NK-92 (cell line): ENCODE data around the gene MAP2K2.
"Not testable (repeated sequence)": the region's sequence is repeated elsewhere in the genome, so short reads cannot be mapped to it uniquely, and the experiment has no call there.

Experiments used
- DNase-seq: peaks from one replicate; lab custom pipeline; 2025; ENCODE audit not compliant: unreplicated experiment; lab: John Stamatoyannopoulos, UW

Gene MAP2K2

DNA sequence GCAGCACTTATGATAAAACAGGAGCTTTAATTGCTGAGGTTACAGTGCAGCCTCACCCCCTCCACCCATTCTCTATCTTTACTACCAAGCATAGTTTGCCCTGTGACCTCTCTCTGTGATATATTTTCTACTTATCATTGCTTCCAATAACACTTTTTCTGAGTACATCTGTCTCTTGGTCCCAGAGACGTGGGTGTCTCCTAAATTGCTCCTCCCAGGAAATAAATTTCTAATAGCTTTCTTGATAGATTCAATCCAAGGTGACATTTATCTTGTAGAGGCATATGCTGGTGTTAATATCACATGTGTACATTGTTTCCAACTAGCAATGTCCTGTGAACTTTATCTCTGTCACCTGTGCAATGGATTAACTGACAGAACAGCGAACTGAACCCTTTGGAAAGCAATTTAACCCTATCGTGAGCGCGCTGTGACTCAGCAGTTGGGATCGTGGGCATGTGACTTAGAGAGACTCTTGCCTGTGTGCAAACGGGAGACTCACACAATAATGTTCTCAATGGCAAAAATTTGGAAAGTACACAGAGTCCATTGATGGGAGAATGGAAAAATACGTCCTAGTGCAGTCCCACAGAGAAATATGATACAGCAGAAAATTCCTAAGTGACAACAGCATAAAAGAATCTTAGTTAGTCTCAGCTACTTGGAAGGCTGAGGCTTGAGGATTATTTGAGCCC lies 7.0 kb upstream of the MAP2K2 start:
- DNase-seq = no peak

DNA sequence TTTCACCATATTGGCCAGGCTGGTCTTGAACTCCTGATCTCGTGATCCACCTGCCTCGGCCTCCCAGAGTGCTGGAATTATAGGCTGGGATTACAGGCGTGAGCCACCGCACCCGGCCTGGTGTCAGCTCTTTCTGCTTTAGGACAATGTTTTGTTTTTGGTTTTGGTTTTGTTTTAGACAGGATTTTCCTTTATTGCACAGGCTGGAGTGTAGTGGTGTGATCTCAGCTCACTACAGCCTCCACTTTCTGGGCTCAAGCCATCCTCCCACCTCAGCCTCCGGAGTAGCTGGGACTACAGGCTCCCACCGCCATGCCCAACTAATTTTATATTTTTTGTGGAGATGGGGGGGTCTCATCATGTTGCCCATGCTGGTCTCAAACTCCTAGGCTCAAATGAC lies 5.1 kb upstream of the MAP2K2 start:
- DNase-seq = not testable (repeated sequence)

DNA sequence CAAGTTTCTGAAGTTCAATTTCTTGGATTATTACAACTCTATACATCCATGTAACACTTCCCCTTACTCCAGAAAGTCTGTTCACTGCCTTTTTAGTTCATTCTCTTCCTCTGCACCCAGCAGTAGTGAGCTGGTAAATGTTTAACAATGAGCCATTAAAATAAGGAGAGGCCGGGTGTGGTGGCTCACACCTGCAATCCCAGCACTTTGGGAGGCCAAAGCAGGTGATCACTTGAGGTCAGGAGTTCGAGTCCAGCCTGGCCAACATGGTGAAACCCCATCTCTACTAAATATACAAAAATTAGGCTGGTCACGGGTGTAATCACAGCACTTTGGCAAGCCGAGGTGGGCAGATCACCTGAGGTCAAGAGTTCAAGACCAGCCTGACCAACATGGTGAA lies 3.4 kb upstream of the MAP2K2 start:
- not testable (repeated sequence) for DNase-seq

DNA sequence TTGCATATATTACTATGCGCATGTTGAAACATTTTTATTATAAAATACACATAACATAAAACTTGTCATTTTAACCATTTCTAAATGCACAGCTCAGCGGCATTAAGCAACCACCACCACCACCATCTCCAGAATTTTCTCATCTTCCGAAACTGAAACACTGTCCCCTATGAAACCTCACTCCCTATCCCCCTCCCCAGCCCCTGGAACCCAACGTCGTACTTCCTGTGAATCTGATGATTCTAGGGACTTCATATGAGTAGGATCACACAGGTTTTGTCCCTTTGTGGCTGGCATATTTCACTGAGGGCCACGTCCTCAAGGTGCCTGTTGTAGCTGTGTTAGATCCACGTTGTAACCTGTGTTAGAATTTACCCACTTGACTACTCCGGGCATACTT lies 716 bp upstream of the MAP2K2 start:
- DNase-seq = no peak

DNA sequence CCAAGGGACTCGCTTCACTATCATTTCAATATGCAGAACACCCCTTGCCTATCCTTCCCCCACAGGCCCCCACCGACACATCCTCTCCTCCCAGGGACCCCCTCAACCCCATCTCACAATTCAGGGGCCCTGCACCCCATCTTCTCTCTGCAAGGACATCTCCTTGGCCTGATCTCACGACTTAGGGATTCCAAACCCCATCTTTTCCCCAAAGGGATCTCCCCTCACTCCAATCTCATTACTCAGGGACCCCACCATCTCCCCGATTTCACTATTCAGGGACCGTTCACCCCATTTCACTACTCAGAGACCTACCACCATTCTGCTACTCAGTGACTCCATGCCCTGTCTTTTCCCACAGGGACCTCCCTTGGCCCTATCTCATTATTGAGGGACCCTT lies 1.4 kb downstream of the MAP2K2 start:
- DNase-seq = no peak

DNA sequence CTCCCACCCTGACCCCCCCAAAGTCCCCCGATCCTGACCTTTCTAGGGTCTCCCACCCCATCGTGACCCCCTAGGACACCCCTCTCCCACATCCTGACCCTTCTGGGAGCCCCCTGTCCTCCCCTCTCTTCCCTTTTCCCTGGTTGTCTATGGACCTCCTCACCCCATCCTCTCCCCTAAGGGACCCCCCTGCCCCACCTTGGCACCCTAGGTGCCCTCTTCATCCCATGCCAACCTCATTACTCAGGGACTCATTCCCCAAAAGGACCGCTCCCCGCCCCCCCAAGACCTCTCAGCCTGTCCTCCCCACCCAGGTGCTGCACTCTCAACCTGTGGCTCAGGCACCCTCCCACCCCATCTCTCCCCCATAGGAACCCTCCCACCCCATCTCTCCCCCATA lies 2.1 kb downstream of the MAP2K2 start:
- DNase-seq = no peak

DNA sequence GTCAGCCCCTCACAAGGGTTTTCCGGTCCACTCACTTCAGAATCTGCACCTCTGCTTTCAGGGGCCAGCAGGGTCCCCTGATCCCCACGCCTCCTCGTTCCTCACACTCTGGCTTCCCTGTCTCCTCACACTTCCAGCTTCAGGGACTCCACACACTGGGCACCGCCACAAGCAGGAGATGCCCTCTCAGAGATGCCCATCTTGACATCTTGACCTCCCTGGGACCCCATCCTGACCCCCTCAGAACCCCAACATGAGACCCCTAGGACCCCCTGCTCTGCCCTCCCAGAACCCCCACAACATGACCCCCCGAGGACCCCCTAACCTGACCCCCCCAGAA lies 2.7 kb downstream of the MAP2K2 start:
- DNase-seq = no peak

DNA sequence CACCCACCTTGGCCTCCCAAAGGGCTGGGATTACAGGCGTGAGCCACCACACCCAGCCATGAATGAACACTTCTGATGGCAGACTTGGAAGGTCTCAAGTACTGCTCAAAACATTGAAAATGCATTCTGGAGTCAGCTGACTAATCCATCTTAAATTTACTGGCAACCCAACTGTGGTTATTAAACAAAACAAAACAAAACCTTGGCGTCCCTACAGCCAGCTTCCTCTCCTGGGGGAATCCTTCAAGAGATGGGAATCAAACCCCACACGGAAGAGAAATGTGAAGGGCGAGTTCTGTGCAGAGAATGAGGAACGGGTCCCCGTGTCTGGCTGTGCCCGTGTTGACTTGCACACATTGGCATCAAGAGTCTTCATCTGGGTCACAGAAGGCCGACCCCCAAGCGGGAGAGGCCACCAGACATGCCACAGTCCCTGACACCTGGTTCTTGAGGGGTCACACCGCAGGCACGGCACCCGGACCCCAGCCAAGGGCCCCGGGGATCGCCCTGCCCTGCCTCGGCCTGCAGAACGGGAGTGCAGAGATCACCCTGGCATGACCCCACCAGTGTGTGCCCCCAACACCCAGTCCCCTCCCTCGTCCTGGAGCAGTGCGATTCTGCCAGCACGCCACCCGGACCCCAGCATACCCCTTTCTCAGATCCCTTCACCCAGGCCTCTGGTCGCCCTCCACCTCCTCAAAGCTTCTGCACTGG lies 3.2 kb downstream of the MAP2K2 start:
- no peak for DNase-seq

DNA sequence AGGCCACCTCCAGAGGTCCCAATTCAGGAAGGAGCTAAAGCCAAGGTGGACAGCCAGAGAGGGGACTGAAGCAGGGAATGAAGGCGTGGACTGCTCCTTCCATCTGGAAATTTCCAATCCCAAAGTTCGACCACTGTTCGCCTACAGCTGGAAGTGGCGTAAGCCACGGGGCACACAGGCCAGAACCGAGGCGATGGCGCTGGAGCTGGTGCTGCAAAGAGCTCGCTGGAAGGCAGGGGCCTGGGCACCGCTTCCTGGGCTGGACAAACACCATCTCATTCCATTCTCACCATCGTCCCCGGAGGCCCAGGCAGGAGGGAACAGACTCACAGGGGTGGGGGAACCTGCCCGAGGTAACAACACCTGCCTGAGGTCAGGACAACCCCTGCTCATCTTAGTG lies 4.2 kb downstream of the MAP2K2 start:
- no peak for DNase-seq

DNA sequence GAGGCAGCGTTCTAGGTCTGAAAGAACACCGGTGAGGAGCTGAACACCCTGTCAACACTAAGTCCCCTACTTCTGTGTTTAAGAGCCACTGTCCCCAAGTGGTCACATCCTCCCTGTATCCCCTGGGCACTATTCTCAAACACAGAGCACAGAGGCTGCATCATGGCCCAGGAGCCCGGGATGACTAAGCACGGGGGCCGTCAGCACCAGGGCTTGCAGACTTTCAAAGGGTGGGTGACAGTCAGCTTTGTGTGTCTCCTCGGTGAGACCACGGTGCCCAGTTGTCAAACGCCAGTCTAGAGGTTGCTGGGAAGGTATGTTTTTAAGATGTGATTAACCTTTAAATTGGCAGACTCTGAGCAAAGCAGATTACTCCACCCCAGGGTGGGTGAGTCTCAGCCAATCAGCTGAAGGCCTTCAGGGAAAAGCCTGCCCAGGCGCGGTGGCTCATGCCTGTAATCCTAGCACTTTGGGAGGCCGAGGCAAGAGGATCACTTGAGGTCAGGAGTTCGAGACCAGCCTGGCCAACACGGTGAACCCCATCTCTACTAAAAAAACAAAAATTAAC lies 8.0 kb downstream of the MAP2K2 start:
- DNase-seq = no peak

DNA sequence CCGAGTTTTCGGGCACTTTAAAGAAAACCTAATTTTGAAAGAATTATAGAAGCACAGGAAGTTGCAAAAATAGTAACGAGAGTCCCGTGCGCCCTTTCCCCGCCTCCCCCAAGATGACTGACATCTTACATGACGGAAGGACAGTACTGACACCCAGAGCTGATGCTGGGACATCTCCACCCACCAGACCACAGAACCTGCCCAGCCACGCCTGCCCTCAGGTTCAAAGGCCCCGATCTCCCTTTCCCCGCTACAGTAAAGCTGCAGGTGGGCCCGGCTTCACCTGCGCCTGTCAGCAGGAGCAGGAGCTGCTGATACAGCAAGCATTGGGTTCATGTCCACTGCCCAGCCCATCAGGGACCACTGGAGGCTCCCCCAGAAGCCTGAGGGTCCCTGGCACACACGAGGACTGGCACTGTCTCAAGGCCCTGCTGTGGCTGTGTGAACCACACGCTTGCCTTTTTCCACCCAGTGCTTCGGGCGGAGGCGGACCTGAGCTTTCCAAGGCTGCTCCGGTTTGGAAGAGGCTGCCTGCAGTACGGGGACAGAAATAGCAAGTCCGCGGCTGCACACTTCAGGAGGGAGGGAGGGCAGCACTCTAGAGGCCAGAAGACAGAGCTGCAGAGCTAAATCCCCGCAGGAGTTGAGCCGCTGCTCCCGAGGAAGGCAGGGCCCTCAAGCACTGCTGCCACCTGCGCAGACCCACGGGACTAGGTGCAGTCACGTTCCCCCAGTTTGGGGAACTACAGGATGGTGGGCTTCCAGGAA lies 8.7 kb downstream of the MAP2K2 start:
- DNase-seq = no peak

DNA sequence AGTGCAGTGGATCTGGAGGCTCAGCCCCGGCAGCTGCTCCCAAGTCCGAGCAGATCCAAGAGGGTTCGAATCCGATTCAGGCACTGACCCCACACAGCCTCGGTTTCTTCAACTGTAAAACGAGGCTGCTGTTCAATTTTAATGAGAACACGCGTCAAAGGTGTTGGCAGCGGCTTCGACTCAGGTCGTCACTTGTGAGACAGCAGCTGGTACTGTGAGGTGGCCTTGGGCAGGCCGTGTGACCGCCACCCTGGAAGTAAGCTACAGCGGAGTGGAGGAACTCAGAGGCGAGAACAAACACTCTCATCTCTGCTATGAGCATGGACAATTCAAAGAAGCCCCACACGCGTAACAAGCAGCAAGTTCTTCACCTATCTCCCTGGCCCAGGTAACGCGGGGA lies 9.7 kb downstream of the MAP2K2 start:
- no peak for DNase-seq

DNA sequence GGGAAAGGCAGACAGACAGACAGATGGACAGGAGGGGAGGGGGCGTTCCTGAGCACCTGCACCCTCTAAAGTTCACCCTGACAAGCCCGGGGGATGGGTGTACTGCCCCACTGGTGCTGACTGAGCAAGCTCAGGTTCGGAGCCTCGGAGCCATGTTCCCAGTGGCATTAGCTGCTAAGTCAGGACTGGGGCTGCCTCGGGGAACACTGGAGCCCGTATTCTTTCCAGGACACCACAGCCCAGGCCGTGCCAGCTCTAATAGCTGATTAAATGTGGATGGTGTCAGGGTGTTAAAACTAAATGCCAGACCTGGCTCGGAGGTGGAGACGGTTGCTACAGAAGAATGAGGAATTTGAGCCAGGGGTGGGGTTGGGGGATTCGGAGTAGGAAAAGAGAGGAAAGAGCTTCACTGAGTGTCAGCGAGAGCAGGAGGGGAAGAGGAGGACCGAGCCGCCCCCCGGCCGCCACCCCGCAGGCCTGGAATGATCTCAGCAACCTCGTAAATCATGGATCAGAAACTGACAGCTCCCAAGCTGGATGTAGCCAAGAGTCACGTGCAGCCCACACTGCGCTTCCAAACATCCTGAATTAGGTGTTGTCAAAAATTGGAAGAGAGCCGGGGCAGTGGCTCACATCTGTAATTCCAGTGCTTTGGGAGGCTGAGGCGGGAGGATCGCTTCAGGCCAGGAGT lies 10.4 kb downstream of the MAP2K2 start:
- DNase-seq = no peak

DNA sequence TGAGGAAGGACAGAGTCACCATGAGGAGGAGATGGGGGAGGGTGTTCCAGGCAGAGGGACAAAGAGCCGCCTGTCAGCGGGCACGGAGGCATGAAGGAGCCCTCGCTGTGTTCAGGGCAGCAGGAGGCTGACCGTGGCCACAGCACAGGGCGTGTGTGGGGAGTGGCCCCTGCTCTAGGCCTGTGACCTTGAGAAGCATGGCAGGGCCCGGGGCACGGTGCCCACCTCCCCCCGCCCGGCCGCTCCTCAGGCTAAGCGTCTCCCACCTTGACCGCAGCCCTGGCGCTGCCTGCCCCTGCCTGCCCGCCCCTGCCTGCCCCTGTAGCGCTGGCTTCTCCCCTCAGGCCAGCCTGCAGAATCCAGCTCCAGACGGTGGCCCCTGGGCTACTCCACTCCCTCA lies 11.6 kb downstream of the MAP2K2 start:
- DNase-seq = no peak

DNA sequence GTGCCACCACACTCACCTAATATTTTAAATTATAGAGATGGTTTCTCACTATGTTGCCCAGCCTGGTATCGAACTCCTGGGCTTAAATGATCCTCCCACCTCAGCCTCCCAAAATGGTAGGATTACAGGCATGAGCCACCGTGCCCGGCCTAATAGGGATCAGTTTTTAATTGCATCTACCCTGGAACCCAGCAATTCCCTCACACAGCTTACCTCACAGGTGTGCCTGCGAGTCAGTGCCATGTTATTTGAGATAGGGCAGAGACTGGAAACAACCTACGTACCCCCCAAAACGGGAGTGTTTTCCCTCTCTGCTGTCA lies 14.3 kb downstream of the MAP2K2 start:
- no peak for DNase-seq

DNA sequence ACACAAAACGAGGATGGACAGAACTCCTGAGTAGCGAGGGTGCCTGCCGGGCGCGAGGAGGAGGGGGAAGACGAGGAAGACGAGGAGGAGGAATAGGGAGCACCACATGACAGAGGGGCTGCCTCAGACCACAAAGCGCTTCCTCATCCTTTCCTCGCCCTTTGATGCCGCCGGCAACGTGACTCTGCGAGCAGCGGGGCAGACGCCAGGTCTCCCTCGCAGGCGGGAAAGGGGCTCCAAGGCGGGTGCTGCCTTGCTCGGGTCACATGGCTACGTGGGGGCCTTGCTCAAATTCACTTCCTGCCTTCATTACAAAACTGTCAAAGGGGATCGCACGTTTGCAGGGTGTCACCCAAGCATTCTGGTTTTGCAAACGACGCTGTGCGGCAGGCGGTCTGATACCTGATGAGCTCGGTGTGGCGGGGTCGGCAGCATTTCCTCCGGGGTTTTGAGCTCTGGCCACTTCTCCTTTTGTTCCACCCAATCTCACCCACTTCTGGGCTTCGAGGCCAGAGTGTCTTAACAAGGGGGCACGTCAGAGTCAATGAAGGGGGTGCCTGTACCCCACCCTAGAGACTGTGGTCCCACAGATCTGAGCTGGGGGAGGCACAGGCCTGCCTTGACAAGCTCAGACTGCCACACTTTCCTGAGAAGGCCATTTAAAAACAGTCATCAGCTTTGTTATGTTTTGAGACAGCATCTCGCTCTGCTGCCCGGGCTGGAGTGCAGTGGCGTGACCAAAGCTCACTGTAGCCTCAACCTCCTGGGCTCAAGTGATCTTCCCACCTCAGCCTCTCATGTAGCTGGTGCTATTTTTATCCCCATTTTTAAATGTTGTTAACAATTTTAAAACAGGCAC lies 14.9 kb downstream of the MAP2K2 start:
- peak; percentile 42 for DNase-seq

DNA sequence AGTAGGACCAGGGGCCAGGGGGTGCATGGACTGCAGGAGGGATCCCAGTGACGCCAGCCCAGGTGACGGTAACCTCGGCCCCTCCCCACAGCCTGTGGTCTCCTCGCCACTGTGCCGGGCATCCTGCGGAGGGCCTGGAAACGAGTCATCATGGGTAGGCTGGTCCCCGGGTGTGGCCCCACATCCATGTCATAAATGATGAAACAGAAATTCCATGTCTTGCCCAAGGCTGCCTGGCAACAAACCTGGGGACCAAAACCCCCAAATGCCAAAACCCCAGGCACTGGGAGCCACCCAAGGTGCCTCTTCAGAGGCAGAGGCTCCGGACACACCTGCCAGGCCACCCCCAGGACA lies 20.9 kb downstream of the MAP2K2 start:
- no peak for DNase-seq

DNA sequence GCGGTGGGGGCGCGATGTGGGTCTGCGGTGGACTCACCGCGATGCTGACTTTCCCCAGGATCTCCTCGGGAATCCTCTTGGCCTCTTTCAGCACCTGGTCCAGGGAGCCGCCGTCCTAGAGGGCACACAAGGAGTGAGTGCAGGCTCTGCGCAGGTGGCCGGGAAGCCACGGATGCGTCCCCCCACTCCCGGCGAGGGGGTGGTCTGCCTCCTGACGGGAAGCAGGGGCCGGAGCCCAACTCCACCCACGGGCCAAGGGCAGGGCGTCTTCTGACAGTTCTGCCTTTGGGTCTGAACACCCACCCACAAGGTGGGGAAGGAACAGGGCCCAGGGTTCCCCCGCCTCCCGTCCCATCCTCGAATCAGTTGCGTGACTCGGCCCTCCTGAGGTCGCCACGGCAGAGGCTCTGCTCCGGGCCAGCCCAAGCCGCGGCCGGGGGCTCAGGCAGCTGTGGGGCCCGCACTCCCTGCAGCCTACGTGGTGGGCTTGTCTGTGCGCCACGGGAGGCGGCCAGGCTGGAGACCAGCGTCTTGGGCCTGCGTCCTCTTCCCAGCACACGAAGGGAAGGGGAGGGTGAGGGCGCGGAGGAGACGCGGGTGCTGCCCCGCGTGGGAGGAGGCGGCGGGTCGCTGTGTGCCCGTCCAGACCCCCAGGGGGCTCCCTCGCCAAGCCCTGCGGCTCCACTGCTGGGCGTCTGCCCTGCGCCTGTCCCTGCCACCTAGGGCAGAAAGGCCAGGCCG lies 21.4 kb downstream of the MAP2K2 start:
- DNase-seq = no peak

DNA sequence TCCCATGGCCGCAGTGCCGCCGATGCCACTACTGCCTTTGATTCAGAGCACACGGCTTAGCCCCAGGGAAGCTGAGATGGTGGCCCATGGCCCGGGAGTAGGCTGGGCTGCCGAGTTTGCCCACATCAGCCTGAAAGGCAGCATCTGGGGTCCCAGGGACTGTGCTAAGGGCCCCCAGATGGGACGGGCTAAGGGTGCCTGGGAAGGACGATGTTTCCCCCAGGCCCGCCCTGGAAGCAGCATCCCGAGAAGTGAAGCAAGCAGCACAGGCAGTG lies 22.5 kb downstream of the MAP2K2 start:
- DNase-seq = no peak
